Astrocyte (in vitro differentiated cells and primary cell): ENCODE data around the gene OXER1.

Experiments
- EZH2 ChIP-seq: IDR thresholded peaks from 2 replicates; pipeline ENCODE4 v1.6.1; 2012; ENCODE audit warnings: mild to moderate bottlenecking, low read length, inconsistent platforms; ENCODE audit not compliant: insufficient read depth
- TF ChIP-seq, protein P1 (sequence below): IDR thresholded peaks from 2 replicates; pipeline ENCODE4 v1.5.1; 2011; ENCODE audit warnings: low read depth, mild to moderate bottlenecking, inconsistent platforms, low read length, moderate library complexity; ENCODE audit not compliant: insufficient read depth

DNA sequence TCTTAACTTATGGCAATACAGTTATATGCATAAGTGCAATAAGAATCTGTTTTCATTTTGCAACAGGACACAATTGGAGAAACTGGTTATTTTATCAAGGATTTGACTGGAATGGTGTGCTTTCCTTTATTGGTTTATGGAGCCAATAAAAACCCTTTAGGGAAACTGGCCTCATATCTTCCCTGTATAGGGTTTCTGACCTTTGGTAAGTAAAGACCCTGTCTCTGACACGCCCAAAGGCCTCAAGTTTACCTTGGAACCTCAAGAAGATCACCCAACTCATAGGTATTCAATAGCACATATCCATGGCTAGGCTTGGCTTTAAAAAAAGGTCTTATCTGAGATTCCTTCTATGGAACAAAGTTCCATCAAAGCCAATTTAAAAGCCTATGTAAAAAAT, 17.2 kb upstream of the OXER1 start:
- TF ChIP-seq, protein P1, sequence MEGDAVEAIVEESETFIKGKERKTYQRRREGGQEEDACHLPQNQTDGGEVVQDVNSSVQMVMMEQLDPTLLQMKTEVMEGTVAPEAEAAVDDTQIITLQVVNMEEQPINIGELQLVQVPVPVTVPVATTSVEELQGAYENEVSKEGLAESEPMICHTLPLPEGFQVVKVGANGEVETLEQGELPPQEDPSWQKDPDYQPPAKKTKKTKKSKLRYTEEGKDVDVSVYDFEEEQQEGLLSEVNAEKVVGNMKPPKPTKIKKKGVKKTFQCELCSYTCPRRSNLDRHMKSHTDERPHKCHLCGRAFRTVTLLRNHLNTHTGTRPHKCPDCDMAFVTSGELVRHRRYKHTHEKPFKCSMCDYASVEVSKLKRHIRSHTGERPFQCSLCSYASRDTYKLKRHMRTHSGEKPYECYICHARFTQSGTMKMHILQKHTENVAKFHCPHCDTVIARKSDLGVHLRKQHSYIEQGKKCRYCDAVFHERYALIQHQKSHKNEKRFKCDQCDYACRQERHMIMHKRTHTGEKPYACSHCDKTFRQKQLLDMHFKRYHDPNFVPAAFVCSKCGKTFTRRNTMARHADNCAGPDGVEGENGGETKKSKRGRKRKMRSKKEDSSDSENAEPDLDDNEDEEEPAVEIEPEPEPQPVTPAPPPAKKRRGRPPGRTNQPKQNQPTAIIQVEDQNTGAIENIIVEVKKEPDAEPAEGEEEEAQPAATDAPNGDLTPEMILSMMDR: no peak
- TF ChIP-seq EZH2: no peak
